HEK293 (cell line): Measurements from ENCODE around the gene LBHD2.

Experiments used
- CTCF ChIA-PET: fragments of 350-600 bp; formaldehyde crosslinking; extraction: SDS; loops from one replicate; lab custom pipeline; 2021; ENCODE audit warnings: antibody characterized with exemption; lab: Yijun Ruan, JAX
- POLR2A ChIA-PET: fragments of 300-600 bp; formaldehyde crosslinking; extraction: SDS; loops from one replicate; lab custom pipeline; 2020; ENCODE audit warnings: antibody characterized with exemption, inconsistent platforms; lab: Yijun Ruan, JAX
- H3K27ac ChIP-seq: fragments of 200-500 bp; sonication (Bioruptor generic); 2 replicates; pipeline ENCODE4 v1.5.1; 2014; ENCODE audit warnings: low read depth, low read length, control low read depth, inconsistent platforms; ENCODE audit errors: extremely low read depth
- H3K36me3 ChIP-seq, 2 experiments: fragments of 200-500 bp in 1 of 2; sonication (Bioruptor generic) in 1 of 2; 1 replicate in 1 of 2; 2 replicates in 1 of 2; pipeline ENCODE4 v1.5.1; 2014 to 2017; ENCODE audit warnings: inconsistent platforms in 2 of 2, low read length in 2 of 2; ENCODE audit not compliant: control insufficient read depth in 2 of 2, insufficient read depth in 1 of 2
- H3K4me1 ChIP-seq: fragments of 200-500 bp; sonication (Bioruptor generic); 2 replicates; pipeline ENCODE4 v1.5.1; 2014; ENCODE audit warnings: mild to moderate bottlenecking, low read length, inconsistent platforms; ENCODE audit not compliant: control insufficient read depth, insufficient read depth
- H3K4me3 ChIP-seq: 2 replicates; pipeline ENCODE4 v1.5.1; 2011; ENCODE audit warnings: low read depth, mild to moderate bottlenecking, control low read depth, low read length, moderate library complexity
- H3K9me3 ChIP-seq: fragments of 200-500 bp; sonication (Bioruptor generic); 2 replicates; pipeline ENCODE4 v1.5.1; 2014; ENCODE audit warnings: low read depth, low read length, inconsistent platforms; ENCODE audit not compliant: control insufficient read depth, insufficient read depth
- AEBP2 ChIP-seq: fragments of 450-650 bp; formaldehyde crosslinking; IDR thresholded peaks from 2 replicates; pipeline ENCODE4 v1.5.1; 2016; ENCODE audit warnings: missing biosample characterization, missing genetic modification characterization, borderline replicate concordance
- ATF2 ChIP-seq: fragments of 450-650 bp; formaldehyde crosslinking; IDR thresholded peaks from 2 replicates; pipeline ENCODE4 v1.5.1; 2016; ENCODE audit warnings: missing biosample characterization, missing genetic modification characterization, low read depth
- EGR2 ChIP-seq: fragments of 450-650 bp; formaldehyde crosslinking; IDR thresholded peaks from 2 replicates; pipeline ENCODE4 v1.5.1; 2016; ENCODE audit warnings: low read depth, missing biosample characterization, missing genetic modification characterization
- OVOL3 ChIP-seq: fragments of 450-650 bp; formaldehyde crosslinking; IDR thresholded peaks from 2 replicates; pipeline ENCODE4 v1.5.1; 2016; ENCODE audit warnings: missing biosample characterization, missing genetic modification characterization
- SETDB1 ChIP-seq: IDR thresholded peaks from one replicate; pipeline ENCODE4 v1.6.1; 2017; ENCODE audit warnings: mild to moderate bottlenecking, low read length, moderate library complexity, mixed read lengths; ENCODE audit not compliant: insufficient read length
- TRIM28 ChIP-seq: IDR thresholded peaks from 2 replicates; pipeline ENCODE4 v1.6.1; 2011; ENCODE audit warnings: low read length, control low read depth, borderline replicate concordance
- ZFHX2 ChIP-seq: fragments of 450-650 bp; formaldehyde crosslinking; conservative IDR thresholded peaks from 2 replicates; pipeline ENCODE4 v1.5.1; 2016; ENCODE audit warnings: missing biosample characterization, missing genetic modification characterization
- ZFP3 ChIP-seq: fragments of 450-650 bp; formaldehyde crosslinking; IDR thresholded peaks from 2 replicates; pipeline ENCODE4 v1.5.1; 2016; ENCODE audit warnings: low read depth, missing biosample characterization, missing genetic modification characterization
- ZNF132 ChIP-seq: fragments of 450-650 bp; formaldehyde crosslinking; IDR thresholded peaks from 2 replicates; pipeline ENCODE4 v1.5.1; 2017; ENCODE audit warnings: missing biosample characterization, missing genetic modification characterization, borderline replicate concordance
- ZNF146 ChIP-seq: fragments of 450-650 bp; formaldehyde crosslinking; IDR thresholded peaks from 2 replicates; pipeline ENCODE4 v1.5.1; 2016; ENCODE audit warnings: missing biosample characterization, missing genetic modification characterization
- ZNF169 ChIP-seq: fragments of 450-650 bp; formaldehyde crosslinking; IDR thresholded peaks from 2 replicates; pipeline ENCODE4 v1.5.1; 2016; ENCODE audit warnings: missing biosample characterization, missing genetic modification characterization
- ZNF18 ChIP-seq: fragments of 450-650 bp; formaldehyde crosslinking; IDR thresholded peaks from 2 replicates; pipeline ENCODE4 v1.5.1; 2016; ENCODE audit warnings: missing biosample characterization, missing genetic modification characterization
- ZNF184 ChIP-seq: fragments of 450-650 bp; IDR thresholded peaks from 2 replicates; pipeline ENCODE4 v1.5.1; 2018; ENCODE audit warnings: missing biosample characterization, mild to moderate bottlenecking, missing genetic modification characterization
- ZNF2 ChIP-seq: fragments of 450-650 bp; formaldehyde crosslinking; IDR thresholded peaks from 2 replicates; pipeline ENCODE4 v1.5.1; 2016; ENCODE audit warnings: missing biosample characterization, missing genetic modification characterization
- ZNF274 ChIP-seq, 2 experiments: fragments of 200-500 bp in 1 of 2; fragments of 450-650 bp in 1 of 2; sonication (Bioruptor generic) in 1 of 2; formaldehyde crosslinking in 1 of 2; IDR thresholded peaks; 2 replicates each; pipeline versions ENCODE4 v1.5.1 to v1.6.1; 2014 to 2016; ENCODE audit warnings: borderline replicate concordance in 1 of 2, inconsistent platforms in 1 of 2, low read length in 1 of 2, missing biosample characterization in 1 of 2, missing genetic modification characterization in 1 of 2
- ZNF37A ChIP-seq: fragments of 450-650 bp; IDR thresholded peaks from 2 replicates; pipeline ENCODE4 v1.5.1; 2018; ENCODE audit warnings: missing biosample characterization, missing genetic modification characterization
- ZNF416 ChIP-seq: fragments of 450-650 bp; formaldehyde crosslinking; IDR thresholded peaks from 2 replicates; pipeline ENCODE4 v1.5.1; 2016; ENCODE audit warnings: missing biosample characterization, missing genetic modification characterization
- ZNF561 ChIP-seq: fragments of 450-650 bp; IDR thresholded peaks from 2 replicates; pipeline ENCODE4 v1.5.1; 2018; ENCODE audit warnings: missing biosample characterization, missing genetic modification characterization, borderline replicate concordance
- ZNF596 ChIP-seq: fragments of 450-650 bp; IDR thresholded peaks from 2 replicates; pipeline ENCODE4 v1.5.0; 2018; ENCODE audit warnings: missing biosample characterization, mild to moderate bottlenecking, missing genetic modification characterization, moderate library complexity
- ZNF600 ChIP-seq: fragments of 450-650 bp; formaldehyde crosslinking; IDR thresholded peaks from 2 replicates; pipeline ENCODE4 v1.5.1; 2016; ENCODE audit warnings: missing biosample characterization, missing genetic modification characterization
- ZNF621 ChIP-seq: fragments of 450-650 bp; formaldehyde crosslinking; IDR thresholded peaks from 2 replicates; pipeline ENCODE4 v1.5.1; 2017; ENCODE audit warnings: missing biosample characterization, missing genetic modification characterization
- ZNF639 ChIP-seq: fragments of 450-650 bp; formaldehyde crosslinking; IDR thresholded peaks from 2 replicates; pipeline ENCODE4 v1.5.1; 2016; ENCODE audit warnings: missing biosample characterization, missing genetic modification characterization
- ZNF707 ChIP-seq: fragments of 450-650 bp; formaldehyde crosslinking; IDR thresholded peaks from 2 replicates; pipeline ENCODE4 v1.5.1; 2016; ENCODE audit warnings: missing biosample characterization, missing genetic modification characterization
- ZNF768 ChIP-seq: fragments of 450-650 bp; formaldehyde crosslinking; IDR thresholded peaks from 2 replicates; pipeline ENCODE4 v1.5.1; 2018; ENCODE audit warnings: missing biosample characterization, mild to moderate bottlenecking, missing genetic modification characterization

LBHD2 gene

GRCh38 chr14:103134405-103134804 is 50.4 kb downstream of the LBHD2 start:
- CTCF ChIA-PET = interaction anchor here (1.6 kb wide), 1 partner anchor 29 kb away, joined by 6 read pairs; no protein-coding TSS in a partner anchor
- no peak overlapping the region for H3K27ac ChIP-seq
- peaks cover 0 to 24% of the 10 kb centered on the region in 2 experiments; a peak in 1 of 3 replicates for H3K36me3 ChIP-seq
- peaks cover 8% of the 10 kb centered on the region; the same call in 1 of the 2 replicates for H3K4me1 ChIP-seq
- POLR2A ChIA-PET = no interaction called here
- TF ChIP-seq ZNF274 (IDR thresholded peaks at IDR 0.05; ENCODE audit: low read length) = no peak
- no peak for TF ChIP-seq ZNF274 (tag by site-specific recombination; IDR thresholded peaks at IDR 0.05; ENCODE audit: borderline replicate concordance)
- TF ChIP-seq ZNF37A = no peak
- no peak for TF ChIP-seq ZNF18 (tag by site-specific recombination)
- no peak for TF ChIP-seq ATF2
- no peak for TF ChIP-seq ZNF596 (tag by site-specific recombination)
- no peak for TF ChIP-seq ZNF2 (tag by site-specific recombination)
- TF ChIP-seq SETDB1 = no peak
- peak; percentile 99 for TF ChIP-seq EGR2 (tag by site-specific recombination)
- TF ChIP-seq ZNF169 (tag by site-specific recombination) = no peak
- peak; percentile 98 for TF ChIP-seq ZFHX2 (tag by site-specific recombination)
- no peak for TF ChIP-seq ZNF184 (tag by site-specific recombination)
- TF ChIP-seq OVOL3 = no peak
- no peak overlapping the region for H3K4me3 ChIP-seq
- H3K9me3 ChIP-seq = no peaks in the 10 kb centered on the region

- POLR2A ChIA-PET = no interaction called here
- CTCF ChIA-PET = interaction anchor here (1.6 kb wide), 1 partner anchor 30 kb away, joined by 6 read pairs; no protein-coding TSS in a partner anchor
- H3K27ac ChIP-seq = no peak overlapping the region
- H3K9me3 ChIP-seq = no peaks in the 10 kb centered on the region
- TF ChIP-seq ZNF146 (tag by site-specific recombination) (no peak), ZNF132 (tag by site-specific recombination) (no peak), ZNF639 (no peak), ZFP3 (no peak), ZNF274 (IDR thresholded peaks at IDR 0.05; ENCODE audit: low read length) (no peak), ZNF274 (tag by site-specific recombination; IDR thresholded peaks at IDR 0.05; ENCODE audit: borderline replicate concordance) (no peak), ZNF600 (tag by site-specific recombination) (no peak), ZNF707 (tag by site-specific recombination) (no peak), ZNF561 (no peak), AEBP2 (tag by site-specific recombination) (no peak), ZNF416 (tag by site-specific recombination) (no peak), ZNF768 (tag by site-specific recombination) (no peak), TRIM28 (no peak), ZNF621 (tag by site-specific recombination) (no peak)
- no peak overlapping the region for H3K4me3 ChIP-seq
- H3K4me1 ChIP-seq = peaks cover 8% of the 10 kb centered on the region; the same call in 1 of the 2 replicates
- H3K36me3 ChIP-seq = peaks cover 0 to 24% of the 10 kb centered on the region in 2 experiments; a peak in 1 of 3 replicates
Measured at GRCh38 chr14:103134919-103135318, 50.9 kb downstream of the LBHD2 start.
